ENCODE measurements around the gene ZBTB16. TPM values are rescaled to one million over a fixed set of nuclear protein-coding genes. Genes with fewer than 3 reads are reported as not detected.

Gene ZBTB16
- total RNA-seq, 2 donors from 2014 or later = 2.0 to 13.7 TPM

GRCh38 chr11:114082415-114082748 lies 22.9 kb downstream of the ZBTB16 start:
- TF ChIP-seq, protein P1, sequence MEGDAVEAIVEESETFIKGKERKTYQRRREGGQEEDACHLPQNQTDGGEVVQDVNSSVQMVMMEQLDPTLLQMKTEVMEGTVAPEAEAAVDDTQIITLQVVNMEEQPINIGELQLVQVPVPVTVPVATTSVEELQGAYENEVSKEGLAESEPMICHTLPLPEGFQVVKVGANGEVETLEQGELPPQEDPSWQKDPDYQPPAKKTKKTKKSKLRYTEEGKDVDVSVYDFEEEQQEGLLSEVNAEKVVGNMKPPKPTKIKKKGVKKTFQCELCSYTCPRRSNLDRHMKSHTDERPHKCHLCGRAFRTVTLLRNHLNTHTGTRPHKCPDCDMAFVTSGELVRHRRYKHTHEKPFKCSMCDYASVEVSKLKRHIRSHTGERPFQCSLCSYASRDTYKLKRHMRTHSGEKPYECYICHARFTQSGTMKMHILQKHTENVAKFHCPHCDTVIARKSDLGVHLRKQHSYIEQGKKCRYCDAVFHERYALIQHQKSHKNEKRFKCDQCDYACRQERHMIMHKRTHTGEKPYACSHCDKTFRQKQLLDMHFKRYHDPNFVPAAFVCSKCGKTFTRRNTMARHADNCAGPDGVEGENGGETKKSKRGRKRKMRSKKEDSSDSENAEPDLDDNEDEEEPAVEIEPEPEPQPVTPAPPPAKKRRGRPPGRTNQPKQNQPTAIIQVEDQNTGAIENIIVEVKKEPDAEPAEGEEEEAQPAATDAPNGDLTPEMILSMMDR (IDR thresholded peaks at IDR 0.05) = no peak
- Histone ChIP-seq H3K9me3 (no peaks in the 10 kb centered on the region), H3K9ac (ENCODE audit: low read depth in 2 of 2, low read length in 2 of 2) (no peak overlapping the region), H3K27me3 (no peaks in the 10 kb centered on the region), H3K4me3 (no peak overlapping the region), H3K36me3 (no peaks in the 10 kb centered on the region), H3K27ac (no peak overlapping the region), H3K4me1 (peaks cover 20% of the 10 kb centered on the region)
- peak; percentile 53 for DNase-seq
- intact Hi-C loops (cut with DNase I) = no loop called here

GRCh38 chr11:114082767-114083181 lies 23.3 kb downstream of the ZBTB16 start:
- TF ChIP-seq, protein P1 (IDR thresholded peaks at IDR 0.05) = no peak
- H3K4me1 ChIP-seq = peaks cover 20% of the 10 kb centered on the region
- H3K27me3 ChIP-seq = no peaks in the 10 kb centered on the region
- H3K27ac ChIP-seq = no peak overlapping the region
- intact Hi-C loops (cut with DNase I) = no loop called here
- H3K9me3 ChIP-seq = no peaks in the 10 kb centered on the region
- H3K4me3 ChIP-seq = no peak overlapping the region
- no peak overlapping the region for H3K9ac ChIP-seq (ENCODE audit: low read depth in 2 of 2, low read length in 2 of 2)
- no peak for DNase-seq
- H3K36me3 ChIP-seq = no peaks in the 10 kb centered on the region

GRCh38 chr11:114083391-114084252 lies 24.1 kb downstream of the ZBTB16 start:
- H3K27ac ChIP-seq = no peak overlapping the region
- no peaks in the 10 kb centered on the region for H3K36me3 ChIP-seq
- H3K4me3 ChIP-seq = no peak overlapping the region

DNA sequence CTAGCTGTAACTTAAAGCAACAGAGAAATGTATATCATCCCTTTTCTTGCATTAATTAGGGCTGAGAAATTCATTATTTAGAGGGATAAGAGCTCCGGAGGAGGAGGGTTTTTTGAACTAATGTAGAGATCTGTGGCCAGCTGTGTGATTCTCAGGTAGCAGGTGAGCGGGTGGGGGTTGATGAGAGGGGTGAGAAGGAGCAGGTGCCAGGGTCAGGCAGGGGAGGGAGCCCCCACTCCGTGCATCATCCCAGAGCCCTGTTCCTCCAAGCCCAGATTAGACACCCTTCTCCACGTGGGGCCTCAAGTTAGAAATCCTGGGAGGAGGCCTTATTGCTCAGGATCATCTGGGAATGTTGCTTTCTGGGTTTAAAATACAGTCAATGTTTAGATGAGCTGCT lies 24.9 kb downstream of the ZBTB16 start:
- intact Hi-C loops (cut with DNase I) = no loop called here
- no peak overlapping the region for H3K9ac ChIP-seq (ENCODE audit: low read depth in 2 of 2, low read length in 2 of 2)
- no peaks in the 10 kb centered on the region for H3K9me3 ChIP-seq
- H3K36me3 ChIP-seq = no peaks in the 10 kb centered on the region
- no peaks in the 10 kb centered on the region for H3K27me3 ChIP-seq
- no peak overlapping the region for H3K4me3 ChIP-seq
- H3K27ac ChIP-seq = no peak overlapping the region
- TF ChIP-seq, protein P1 (IDR thresholded peaks at IDR 0.05) = no peak
- no peak for DNase-seq
- peaks cover 16% of the 10 kb centered on the region for H3K4me1 ChIP-seq

More at GRCh38 chr11:114083391-114084252, 24.1 kb downstream of the ZBTB16 start:
- no peak for DNase-seq
- no peak overlapping the region for H3K9ac ChIP-seq (ENCODE audit: low read depth in 2 of 2, low read length in 2 of 2)
- TF ChIP-seq, protein P1 (IDR thresholded peaks at IDR 0.05) = no peak
- intact Hi-C loops (cut with DNase I) = no loop called here
- peaks cover 16% of the 10 kb centered on the region for H3K4me1 ChIP-seq
- H3K27me3 ChIP-seq = no peaks in the 10 kb centered on the region
- no peaks in the 10 kb centered on the region for H3K9me3 ChIP-seq

DNA sequence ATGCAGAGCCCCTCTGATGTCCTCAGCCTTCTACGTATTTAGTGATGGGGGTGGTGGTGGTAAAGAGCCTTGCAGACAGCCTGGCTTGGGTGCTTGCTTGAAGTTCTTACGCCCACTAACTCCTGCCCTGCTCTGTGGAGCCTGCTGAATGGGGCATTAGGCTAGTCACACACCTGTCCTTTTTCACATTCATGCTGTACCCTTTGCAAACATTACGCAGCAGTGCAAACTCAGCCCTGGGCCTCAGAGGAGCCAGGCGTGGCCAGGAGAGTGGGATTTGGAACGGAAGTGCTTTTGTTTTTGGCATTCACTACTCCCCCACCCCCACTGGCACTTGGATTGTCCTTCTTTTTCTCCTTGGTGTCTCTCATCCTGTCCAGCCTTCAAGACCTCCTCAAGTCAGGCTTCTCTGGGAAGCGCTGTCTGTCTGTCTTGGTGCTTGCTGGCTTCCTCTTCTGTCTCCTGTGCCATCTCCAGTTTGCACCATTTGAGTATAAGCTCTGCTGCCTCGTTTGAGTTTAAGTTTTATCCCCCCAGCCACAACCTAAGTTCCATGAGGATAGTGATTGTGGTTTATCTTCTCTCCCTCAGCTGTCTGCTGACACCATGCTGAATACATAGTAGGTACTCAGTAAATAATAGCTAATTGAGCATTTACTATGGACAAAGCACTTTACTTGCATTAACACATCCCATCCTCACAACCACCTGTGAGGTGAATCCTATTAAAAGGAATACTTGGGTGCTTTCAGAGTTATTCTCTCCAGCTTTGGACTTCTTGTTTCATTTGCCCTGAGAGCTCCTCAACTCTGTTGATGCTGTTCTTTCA lies 26.7 kb downstream of the ZBTB16 start:
- intact Hi-C loops (cut with DNase I) = no loop called here
- peaks cover 7% of the 10 kb centered on the region for H3K4me1 ChIP-seq
- peak; percentile 63 for DNase-seq

More for the DNA sequence above, 26.7 kb downstream of the ZBTB16 start:
- TF ChIP-seq, protein P1 (IDR thresholded peaks at IDR 0.05) = no peak
- Histone ChIP-seq H3K4me3 (no peak overlapping the region), H3K9me3 (no peaks in the 10 kb centered on the region), H3K27ac (no peak overlapping the region), H3K27me3 (no peaks in the 10 kb centered on the region), H3K36me3 (no peaks in the 10 kb centered on the region), H3K9ac (ENCODE audit: low read depth in 2 of 2, low read length in 2 of 2) (peak overlapping the region in 1 of 2 donors; percentile 1)
